HCT116 (cell line): ENCODE results near the gene SLC2A14. TPM values are rescaled to one million over a fixed set of nuclear protein-coding genes. Genes with fewer than 3 reads are reported as not detected.
"Not testable (repeated sequence)": the region's sequence is repeated elsewhere in the genome, so short reads cannot be mapped to it uniquely, and the experiment has no call there.

Source experiments
- ATAC-seq: fragments of 200-7000 bp; cut with Tn5 transposase; 2 replicates; pipeline ENCODE4 v1.9.1; 2020; ENCODE audit warnings: mild to moderate bottlenecking, moderate library complexity
- BruUV-seq: library from RNA; stranded (reverse); fragments of 400-500 nt; replicated peaks from 2 replicates; lab custom pipeline; 2021; lab: Mats Ljungman, UMichigan
- CTCF ChIA-PET: fragments of 300-600 bp; sonication (Branson Sonifier 250); formaldehyde crosslinking; loops from one replicate; lab custom pipeline; 2021; ENCODE audit warnings: antibody characterized with exemption; lab: Charles Lee
- POLR2A ChIA-PET: fragments of 300-600, 350-600 bp; sonication (Branson Sonifier 250); formaldehyde crosslinking; loops from one replicate; lab custom pipeline; 2021; ENCODE audit warnings: antibody characterized with exemption; lab: Charles Lee
- RAD21 ChIA-PET, 2 experiments: fragments of 300-600 bp; sonication (Branson Sonifier 250); formaldehyde crosslinking; loops; one replicate each; lab custom pipeline; 2023; ENCODE audit warnings: low total read pairs in 2 of 2; ENCODE audit not compliant: uncharacterized antibody in 2 of 2, unreplicated experiment in 2 of 2, low non-redundant PET in 1 of 2; lab: Charles Lee
- DNase-seq: peaks from one replicate; pipeline ENCODE4 v3.0.0-alpha.2; 2010; ENCODE audit warnings: low read depth, low spot score
- H2AFZ ChIP-seq: fragments of 200-600 bp; shearing (Covaris generic), sonication (generic); 2 replicates; pipeline ENCODE4 v1.6.1; 2017; ENCODE audit warnings: low read depth, mixed run types, mixed read lengths, antibody characterized with exemption, low read length; ENCODE audit not compliant: poor library complexity, severe bottlenecking
- H3K27ac ChIP-seq: 2 replicates; pipeline ENCODE4 v1.5.1; 2012; ENCODE audit warnings: low read depth, low read length
- H3K27me3 ChIP-seq: fragments of 200-600 bp; sonication (generic); 2 replicates; pipeline ENCODE4 v1.6.1; 2016; ENCODE audit warnings: mixed run types, low read length, mixed read lengths; ENCODE audit not compliant: insufficient read depth
- H3K36me3 ChIP-seq, 2 experiments: fragments of 200-500 bp in 1 of 2; fragments of 200-600 bp in 1 of 2; sonication (Bioruptor generic) in 1 of 2; sonication (generic) in 1 of 2; 2 replicates each; pipeline versions ENCODE4 v1.5.1 to v1.6.1; 2014 to 2016; ENCODE audit warnings: low read length in 2 of 2, inconsistent platforms in 1 of 2, mixed read lengths in 1 of 2, mixed run types in 1 of 2; ENCODE audit not compliant: insufficient read depth in 2 of 2, control insufficient read depth in 1 of 2
- H3K4me1 ChIP-seq, 2 experiments: fragments of 200-600 bp in 1 of 2; sonication (generic) in 1 of 2; 2 replicates each; pipeline versions ENCODE4 v1.5.1 to v1.6.1; 2012 to 2017; ENCODE audit warnings: low read length in 2 of 2, inconsistent platforms in 1 of 2, mild to moderate bottlenecking in 1 of 2, mixed read lengths in 1 of 2, mixed run types in 1 of 2, moderate library complexity in 1 of 2; ENCODE audit not compliant: insufficient read depth in 2 of 2, control insufficient read depth in 1 of 2
- H3K4me2 ChIP-seq: fragments of 200-600 bp; sonication (generic); 2 replicates; pipeline ENCODE4 v1.6.1; 2017; ENCODE audit warnings: mixed run types, low read length, mixed read lengths
- H3K4me3 ChIP-seq, 2 experiments: fragments of 200-600 bp in 1 of 2; sonication (generic) in 1 of 2; replicated peaks in 1 of 2; 2 replicates each; pipeline ENCODE4 v1.5.1; 2011 to 2016; ENCODE audit warnings: low read length in 2 of 2, control low read depth in 1 of 2, low read depth in 1 of 2, mild to moderate bottlenecking in 1 of 2, mixed read lengths in 1 of 2, mixed run types in 1 of 2
- H3K79me2 ChIP-seq: fragments of 200-600 bp; sonication (generic); 2 replicates; pipeline ENCODE4 v1.6.1; 2017; ENCODE audit warnings: mild to moderate bottlenecking, mixed run types, low read length, moderate library complexity, mixed read lengths; ENCODE audit not compliant: insufficient read depth
- H3K9ac ChIP-seq: fragments of 200-600 bp; sonication (generic); 2 replicates; pipeline ENCODE4 v1.6.1; 2016; ENCODE audit warnings: low read length, mixed read lengths
- H3K9me2 ChIP-seq: fragments of 200-600 bp; sonication (generic), shearing (Covaris generic); 2 replicates; pipeline ENCODE4 v1.6.1; 2017; ENCODE audit warnings: mixed run types, mild to moderate bottlenecking, moderate library complexity; ENCODE audit not compliant: insufficient read depth
- H3K9me3 ChIP-seq, 2 experiments: fragments of 200-500 bp in 1 of 2; fragments of 200-600 bp in 1 of 2; sonication (Bioruptor generic) in 1 of 2; sonication (generic) in 1 of 2; 2 replicates each; pipeline ENCODE4 v1.6.1; 2014 to 2017; ENCODE audit warnings: low read length in 2 of 2, mixed read lengths in 2 of 2, inconsistent platforms in 1 of 2, low read depth in 1 of 2, mild to moderate bottlenecking in 1 of 2, mixed run types in 1 of 2, moderate library complexity in 1 of 2; ENCODE audit not compliant: control insufficient read depth in 1 of 2, insufficient read depth in 1 of 2
- H4K20me1 ChIP-seq: fragments of 200-600 bp; sonication (generic), shearing (Covaris generic); 2 replicates; pipeline ENCODE4 v1.6.1; 2017; ENCODE audit warnings: mixed run types, mild to moderate bottlenecking, moderate library complexity; ENCODE audit not compliant: insufficient read depth
- JUND ChIP-seq: IDR thresholded peaks from 2 replicates; pipeline ENCODE4 v1.6.1; 2012
- RAD21 ChIP-seq: IDR thresholded peaks from 2 replicates; pipeline ENCODE4 v1.6.1; 2012; ENCODE audit warnings: low read depth, mild to moderate bottlenecking
- REST ChIP-seq: IDR thresholded peaks from 2 replicates; pipeline ENCODE4 v1.6.1; 2012; ENCODE audit warnings: low read depth
- SIN3A ChIP-seq: IDR thresholded peaks from 2 replicates; pipeline ENCODE4 v1.6.1; 2012; ENCODE audit warnings: low read depth
- SP1 ChIP-seq: IDR thresholded peaks from 2 replicates; pipeline ENCODE4 v1.6.1; 2012; ENCODE audit warnings: low read depth
- TCF7L2 ChIP-seq: IDR thresholded peaks from 2 replicates; pipeline ENCODE4 v1.7.0; 2011; ENCODE audit warnings: borderline replicate concordance, inconsistent platforms; ENCODE audit not compliant: insufficient read depth, insufficient read length; ENCODE audit errors: extremely low read depth
- intact Hi-C: fragments of 100-400 bp; cut with micrococcal nuclease; formaldehyde crosslinking; loops from 2 replicates; pipeline ENCODE4 v1.10.0; 2022
- total RNA-seq: library from RNA; stranded (reverse); gene quantifications from one replicate; pipeline ENCODE4 v1.2.1, GENCODE V29; 2021; ENCODE audit not compliant: unreplicated experiment
- TF ChIP-seq, protein P1 (sequence below): IDR thresholded peaks from 2 replicates; pipeline ENCODE4 v1.6.1; 2012

Gene SLC2A14
- total RNA-seq, 1 experiment from 2014 or later, result not detected

DNA sequence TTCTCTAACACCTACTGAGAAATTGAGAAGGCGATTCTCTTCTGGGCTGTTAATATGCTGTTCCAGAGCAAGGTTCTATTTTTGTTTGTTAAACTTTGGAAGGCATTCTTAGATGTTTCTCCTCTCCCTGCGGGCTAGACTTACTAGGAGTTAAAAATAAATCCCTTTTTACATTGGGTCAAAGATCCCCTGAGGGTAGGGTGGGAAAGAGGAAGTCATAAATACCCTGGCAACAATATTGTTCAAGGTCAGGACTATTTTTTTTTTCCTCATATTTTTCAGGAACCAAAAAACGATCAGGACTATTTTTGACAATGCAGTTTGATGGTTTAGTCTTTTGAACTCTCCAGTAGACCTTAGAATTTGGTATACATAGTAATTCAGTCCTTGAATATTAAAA, 12.0 kb upstream of the SLC2A14 start:
- DNase-seq (no peak), ATAC-seq (no peak)
- RAD21 ChIA-PET, result no interaction called here
- TF ChIP-seq REST, result no peak
- no peak for TF ChIP-seq RAD21
- no peak for TF ChIP-seq TCF7L2
- no peak for TF ChIP-seq SIN3A
- TF ChIP-seq SP1, result no peak
- TF ChIP-seq JUND, result no peak
- TF ChIP-seq, protein P1, sequence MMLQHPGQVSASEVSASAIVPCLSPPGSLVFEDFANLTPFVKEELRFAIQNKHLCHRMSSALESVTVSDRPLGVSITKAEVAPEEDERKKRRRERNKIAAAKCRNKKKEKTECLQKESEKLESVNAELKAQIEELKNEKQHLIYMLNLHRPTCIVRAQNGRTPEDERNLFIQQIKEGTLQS, result no peak
- Histone ChIP-seq H3K9me3 (no peaks in the 10 kb centered on the region), H3K36me3 (no peaks in the 10 kb centered on the region), H3K9ac (no peak overlapping the region), H2AFZ (no peak overlapping the region), H3K4me1 (0 out of 4 replicates have a peak, but pooled peaks cover 0 to 8% of the 10 kb centered on the region in 2 experiments), H3K27ac (no peak overlapping the region), H3K4me3 (no peak overlapping the region), H4K20me1 (no peaks in the 10 kb centered on the region), H3K9me2 (no peaks in the 10 kb centered on the region), H3K4me2 (no peak overlapping the region), H3K27me3 (no peaks in the 10 kb centered on the region), H3K79me2 (no peaks in the 10 kb centered on the region)
- POLR2A ChIA-PET, result no interaction called here
- intact Hi-C loops, result no loop called here
- no TSS peak for BruUV-seq
- CTCF ChIA-PET, result interaction anchor here (0.6 kb wide), 1 partner anchor 56 kb away, joined by 3 read pairs; no protein-coding TSS in a partner anchor

GRCh38 chr12:7881736-7882120, 9.0 kb upstream of the SLC2A14 start:
- H3K9me3 ChIP-seq, H3K27ac ChIP-seq, H3K9ac ChIP-seq, H3K4me1 ChIP-seq, DNase-seq, H3K4me3 ChIP-seq, ATAC-seq, intact Hi-C loops, CTCF ChIA-PET, H3K36me3 ChIP-seq, H2AFZ ChIP-seq, H4K20me1 ChIP-seq, POLR2A ChIA-PET, H3K4me2 ChIP-seq, RAD21 ChIA-PET, BruUV-seq, H3K27me3 ChIP-seq, H3K9me2 ChIP-seq, H3K79me2 ChIP-seq: not testable (repeated sequence)

- BruUV-seq, H3K9me3 ChIP-seq, H3K27me3 ChIP-seq, H2AFZ ChIP-seq, H3K27ac ChIP-seq, ATAC-seq, RAD21 ChIA-PET, H3K9ac ChIP-seq, H3K79me2 ChIP-seq, intact Hi-C loops, H3K36me3 ChIP-seq, H4K20me1 ChIP-seq, CTCF ChIA-PET, H3K9me2 ChIP-seq, H3K4me2 ChIP-seq, POLR2A ChIA-PET, DNase-seq, H3K4me1 ChIP-seq, H3K4me3 ChIP-seq: not testable (repeated sequence)
Measured at GRCh38 chr12:7880952-7881735, 8.4 kb upstream of the SLC2A14 start.
